Measurements from ENCODE around the gene TAMALIN. TPM values are rescaled to one million over a fixed set of nuclear protein-coding genes. Genes with fewer than 3 reads are reported as not detected.

Gene TAMALIN
- total RNA-seq, 1 donor: 4.7 TPM

GRCh38 chr12:51963477-51963876 is 43.3 kb upstream of the TAMALIN start:
- no peak overlapping the region for H3K4me2 ChIP-seq (ENCODE audit: insufficient read depth, low read length)
- no peaks in the 10 kb centered on the region for H3K36me3 ChIP-seq (ENCODE audit: insufficient read depth, low read length)
- H3K79me2 ChIP-seq (ENCODE audit: insufficient read depth, low read length): peaks cover 86% of the 10 kb centered on the region
- no peak for DNase-seq (ENCODE audit: insufficient read length, low spot score, missing footprints)
- no peak overlapping the region for H3K27ac ChIP-seq (ENCODE audit: low read depth, low read length)
- TF ChIP-seq, protein P1, sequence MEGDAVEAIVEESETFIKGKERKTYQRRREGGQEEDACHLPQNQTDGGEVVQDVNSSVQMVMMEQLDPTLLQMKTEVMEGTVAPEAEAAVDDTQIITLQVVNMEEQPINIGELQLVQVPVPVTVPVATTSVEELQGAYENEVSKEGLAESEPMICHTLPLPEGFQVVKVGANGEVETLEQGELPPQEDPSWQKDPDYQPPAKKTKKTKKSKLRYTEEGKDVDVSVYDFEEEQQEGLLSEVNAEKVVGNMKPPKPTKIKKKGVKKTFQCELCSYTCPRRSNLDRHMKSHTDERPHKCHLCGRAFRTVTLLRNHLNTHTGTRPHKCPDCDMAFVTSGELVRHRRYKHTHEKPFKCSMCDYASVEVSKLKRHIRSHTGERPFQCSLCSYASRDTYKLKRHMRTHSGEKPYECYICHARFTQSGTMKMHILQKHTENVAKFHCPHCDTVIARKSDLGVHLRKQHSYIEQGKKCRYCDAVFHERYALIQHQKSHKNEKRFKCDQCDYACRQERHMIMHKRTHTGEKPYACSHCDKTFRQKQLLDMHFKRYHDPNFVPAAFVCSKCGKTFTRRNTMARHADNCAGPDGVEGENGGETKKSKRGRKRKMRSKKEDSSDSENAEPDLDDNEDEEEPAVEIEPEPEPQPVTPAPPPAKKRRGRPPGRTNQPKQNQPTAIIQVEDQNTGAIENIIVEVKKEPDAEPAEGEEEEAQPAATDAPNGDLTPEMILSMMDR (IDR thresholded peaks at IDR 0.05; ENCODE audit: extremely low read depth, low read depth, low read length): no peak
- peaks cover 32% of the 10 kb centered on the region for H4K20me1 ChIP-seq (ENCODE audit: insufficient read depth, low read length)
- H2AFZ ChIP-seq (ENCODE audit: low read length): no peak overlapping the region
- H3K4me3 ChIP-seq (ENCODE audit: insufficient read depth, low read length): no peak overlapping the region
- H3K27me3 ChIP-seq (ENCODE audit: insufficient read depth, low read length): no peaks in the 10 kb centered on the region
- no peaks in the 10 kb centered on the region for H3K9me3 ChIP-seq (ENCODE audit: low read depth, low read length)
- peaks cover 2% of the 10 kb centered on the region for H3K4me1 ChIP-seq (ENCODE audit: insufficient read depth, low read length)

DNA sequence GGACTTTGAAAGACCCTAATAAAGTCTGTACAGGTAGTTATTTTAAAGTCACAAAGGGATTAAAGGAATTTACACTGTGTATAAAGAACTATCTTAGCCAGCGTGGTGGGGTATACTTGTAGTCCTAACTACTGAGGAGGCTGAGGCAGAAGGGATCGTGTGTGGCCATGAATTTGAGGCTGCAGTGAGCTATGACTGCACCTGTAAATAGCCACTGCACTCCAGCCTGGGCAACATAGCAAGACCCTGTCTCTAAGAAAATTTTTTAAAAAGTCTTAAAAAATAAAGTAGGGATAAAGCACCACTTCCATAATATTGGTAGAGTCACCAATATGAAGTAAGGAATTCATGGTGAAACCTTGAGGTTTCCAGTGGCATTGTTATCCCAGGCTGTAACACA is 37.1 kb upstream of the TAMALIN start:
- Histone ChIP-seq H3K4me2 (ENCODE audit: insufficient read depth, low read length) (no peak overlapping the region), H3K27me3 (ENCODE audit: insufficient read depth, low read length) (no peaks in the 10 kb centered on the region), H3K9me3 (ENCODE audit: low read depth, low read length) (no peaks in the 10 kb centered on the region), H3K4me1 (ENCODE audit: insufficient read depth, low read length) (peaks cover 42% of the 10 kb centered on the region), H3K4me3 (ENCODE audit: insufficient read depth, low read length) (no peak overlapping the region), H2AFZ (ENCODE audit: low read length) (no peak overlapping the region), H3K79me2 (ENCODE audit: insufficient read depth, low read length) (peaks cover 65% of the 10 kb centered on the region), H4K20me1 (ENCODE audit: insufficient read depth, low read length) (peaks cover 14% of the 10 kb centered on the region), H3K27ac (ENCODE audit: low read depth, low read length) (no peak overlapping the region), H3K36me3 (ENCODE audit: insufficient read depth, low read length) (no peaks in the 10 kb centered on the region)
- no peak for DNase-seq (ENCODE audit: insufficient read length, low spot score, missing footprints)
- TF ChIP-seq, protein P1 (IDR thresholded peaks at IDR 0.05; ENCODE audit: extremely low read depth, low read depth, low read length): no peak

GRCh38 chr12:51970904-51971646 is 35.7 kb upstream of the TAMALIN start:
- Histone ChIP-seq H3K27ac (ENCODE audit: low read depth, low read length) (peak overlapping the region; percentile 45), H3K9me3 (ENCODE audit: low read depth, low read length) (no peaks in the 10 kb centered on the region), H2AFZ (ENCODE audit: low read length) (no peak overlapping the region), H3K36me3 (ENCODE audit: insufficient read depth, low read length) (peaks cover 9% of the 10 kb centered on the region), H3K4me2 (ENCODE audit: insufficient read depth, low read length) (peak overlapping the region; percentile 33), H3K79me2 (ENCODE audit: insufficient read depth, low read length) (peaks cover 61% of the 10 kb centered on the region), H3K27me3 (ENCODE audit: insufficient read depth, low read length) (no peaks in the 10 kb centered on the region), H4K20me1 (ENCODE audit: insufficient read depth, low read length) (peaks cover 16% of the 10 kb centered on the region), H3K4me1 (ENCODE audit: insufficient read depth, low read length) (peaks cover 50% of the 10 kb centered on the region), H3K4me3 (ENCODE audit: insufficient read depth, low read length) (no peak overlapping the region)
- TF ChIP-seq, protein P1 (IDR thresholded peaks at IDR 0.05; ENCODE audit: extremely low read depth, low read depth, low read length): peak; percentile 50
- DNase-seq (ENCODE audit: insufficient read length, low spot score, missing footprints): no peak

- peaks cover 14% of the 10 kb centered on the region for H3K36me3 ChIP-seq (ENCODE audit: insufficient read depth, low read length)
- no peaks in the 10 kb centered on the region for H3K9me3 ChIP-seq (ENCODE audit: low read depth, low read length)
- peak overlapping the region; percentile 45 for H3K27ac ChIP-seq (ENCODE audit: low read depth, low read length)
- H3K4me3 ChIP-seq (ENCODE audit: insufficient read depth, low read length): no peak overlapping the region
- H4K20me1 ChIP-seq (ENCODE audit: insufficient read depth, low read length): peaks cover 16% of the 10 kb centered on the region
- H3K4me1 ChIP-seq (ENCODE audit: insufficient read depth, low read length): peaks cover 58% of the 10 kb centered on the region
- H2AFZ ChIP-seq (ENCODE audit: low read length): no peak overlapping the region
- peaks cover 57% of the 10 kb centered on the region for H3K79me2 ChIP-seq (ENCODE audit: insufficient read depth, low read length)
- H3K27me3 ChIP-seq (ENCODE audit: insufficient read depth, low read length): no peaks in the 10 kb centered on the region
- no peak for DNase-seq (ENCODE audit: insufficient read length, low spot score, missing footprints)
- TF ChIP-seq, protein P1 (IDR thresholded peaks at IDR 0.05; ENCODE audit: extremely low read depth, low read depth, low read length): no peak
- peak overlapping the region; percentile 45 for H3K4me2 ChIP-seq (ENCODE audit: insufficient read depth, low read length)
Observed at GRCh38 chr12:51971679-51972421, 34.9 kb upstream of the TAMALIN start.

Data from osteoblast (primary cell).